ENCODE data around the gene GPR18.

- TF ChIP-seq CTCF (conservative IDR thresholded peaks at IDR 0.05; ENCODE audit: low read depth, low read length): no peak
- TF ChIP-seq CEBPB (IDR thresholded peaks at IDR 0.05; ENCODE audit: low read depth, low read length): no peak
- TF ChIP-seq USF2 (IDR thresholded peaks at IDR 0.05; ENCODE audit: low read depth, low read length): no peak
- TF ChIP-seq CHD1 (IDR thresholded peaks at IDR 0.05; ENCODE audit: low read depth, low read length): no peak
- no peak for TF ChIP-seq POLR2A (IDR thresholded peaks at IDR 0.05; ENCODE audit: low read depth, low read length)
- TF ChIP-seq RCOR1 (IDR thresholded peaks at IDR 0.05; ENCODE audit: insufficient replicate concordance, low read length): no peak
- TF ChIP-seq SMC3 (IDR thresholded peaks at IDR 0.05; ENCODE audit: low read depth, low read length): no peak
- TF ChIP-seq MAFK (IDR thresholded peaks at IDR 0.05; ENCODE audit: low read depth, low read length): no peak
Measured at GRCh38 chr13:99266827-99267226, 8.6 kb upstream of the GPR18 start.

Data from IMR-90 (cell line).